GM18861 (cell line): ENCODE data around the gene SLC38A2.
A peak's percentile ranks its signal among the peaks of the same experiment; 100 is the strongest.

Experiments
- ATAC-seq: cut with Tn5 transposase; IDR thresholded peaks from one replicate; pipeline ENCODE4 v1.9.1; 2021; ENCODE audit not compliant: unreplicated experiment

The SLC38A2 gene

GRCh38 chr12:46376579-46376978, 4.0 kb upstream of the SLC38A2 start:
- ATAC-seq: no peak

GRCh38 chr12:46374711-46375110, 2.1 kb upstream of the SLC38A2 start:
- ATAC-seq: no peak

DNA sequence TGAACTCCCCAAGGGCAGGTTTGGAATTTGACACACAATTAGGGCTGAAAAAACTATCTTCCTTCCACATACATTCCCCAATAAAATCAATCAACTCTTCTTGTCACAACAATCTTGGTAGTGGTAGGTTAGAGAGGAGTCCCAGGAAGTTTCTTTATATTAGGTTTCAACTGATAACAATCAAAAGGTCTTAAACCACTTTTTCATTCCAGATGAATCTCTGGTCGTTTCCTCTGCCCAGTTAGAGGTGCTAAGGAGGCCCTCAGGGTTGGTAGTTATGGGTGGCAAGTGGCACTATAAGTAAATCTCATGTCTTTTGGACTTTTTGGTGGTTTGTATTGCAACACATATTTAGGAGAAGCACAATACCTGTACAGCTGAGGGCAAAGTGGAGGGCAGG, 1.7 kb upstream of the SLC38A2 start:
- no peak for ATAC-seq

DNA sequence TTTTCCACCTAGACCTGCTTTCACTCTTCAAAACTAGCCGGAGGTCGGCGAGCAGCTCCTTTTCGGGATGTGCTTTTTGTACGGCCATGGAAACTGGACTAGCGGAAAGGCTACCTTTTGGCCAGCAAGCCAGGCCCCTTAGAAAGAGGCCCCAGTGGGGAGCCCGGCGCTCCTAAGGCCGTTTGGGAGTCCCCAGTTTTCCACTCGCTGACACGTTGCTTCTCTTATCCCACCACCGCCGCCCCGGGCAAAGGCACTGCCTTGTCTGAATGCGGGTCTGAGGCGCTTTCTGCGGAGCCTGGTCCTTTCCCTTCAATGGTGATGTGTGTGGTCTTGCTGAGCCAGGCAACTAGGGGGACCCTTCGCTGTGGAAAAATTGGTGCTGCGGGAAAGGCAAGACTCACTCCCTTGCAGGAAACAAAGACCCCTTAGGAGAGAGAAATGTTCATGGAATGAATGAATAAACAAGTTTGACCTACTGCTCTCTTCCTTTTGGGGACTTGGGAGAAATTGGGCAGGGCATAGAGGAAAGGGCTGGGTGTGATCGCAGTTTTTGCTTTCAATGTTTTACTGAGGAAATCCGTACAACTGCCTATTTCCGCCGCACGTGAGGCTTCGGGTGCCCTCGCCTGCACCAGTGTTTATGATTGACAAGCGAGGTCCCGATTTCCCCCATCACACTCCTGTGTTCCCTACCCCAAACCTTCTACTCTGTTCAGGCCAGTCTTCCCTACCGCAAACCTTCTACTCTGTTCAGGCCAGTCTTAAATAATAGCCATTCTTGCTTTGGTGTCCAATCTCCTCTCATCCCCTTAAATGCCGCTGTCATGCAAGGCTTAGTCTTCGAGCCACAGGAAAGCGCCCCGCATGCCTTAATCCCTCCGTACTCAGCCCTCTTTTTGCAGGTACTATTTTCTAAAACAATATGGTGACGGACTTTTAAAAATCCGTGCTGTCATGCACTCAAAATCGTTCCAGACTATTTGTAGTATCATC, 1.0 kb upstream of the SLC38A2 start:
- ATAC-seq: no peak

DNA sequence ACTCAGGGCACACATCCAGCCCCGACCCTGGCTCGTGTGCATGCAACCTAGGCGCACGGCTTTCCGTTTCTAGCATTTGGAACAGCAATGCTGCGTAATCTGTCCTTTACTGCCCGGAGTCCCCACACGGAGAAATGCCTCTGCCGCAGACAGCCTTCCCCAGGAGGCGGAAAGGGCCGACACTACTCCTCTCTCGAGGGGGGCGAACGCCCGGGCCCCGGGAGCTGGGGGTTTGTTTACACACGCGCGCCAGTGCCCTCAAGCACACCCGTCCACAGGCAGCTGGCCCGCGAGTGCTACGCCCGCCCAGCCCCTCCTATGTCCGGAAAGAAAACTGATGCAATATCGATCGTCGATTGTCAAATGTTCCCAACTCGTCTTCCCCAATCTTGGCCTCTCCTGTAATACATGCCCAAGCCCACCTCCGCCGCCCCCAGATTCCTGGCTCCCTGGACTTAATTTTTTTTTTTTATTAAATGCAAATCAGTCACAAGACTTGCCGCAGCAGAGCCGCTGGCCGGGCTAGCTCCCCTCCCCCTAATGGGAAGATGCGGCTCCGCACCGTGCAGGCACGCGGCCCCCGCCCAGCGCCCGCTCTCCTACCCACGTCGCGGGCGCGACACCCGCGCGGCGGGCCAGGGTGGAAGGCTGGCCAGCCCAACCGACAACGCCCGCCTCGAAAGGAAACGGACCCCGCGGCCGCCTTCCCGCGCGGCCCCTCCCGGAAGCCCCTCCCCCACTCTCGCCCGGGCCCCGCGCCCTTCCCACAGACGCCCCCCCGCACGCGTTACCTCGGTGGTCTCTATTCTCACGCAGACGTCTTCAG, 642 bp downstream of the SLC38A2 start:
- ATAC-seq: peak; percentile 8

DNA sequence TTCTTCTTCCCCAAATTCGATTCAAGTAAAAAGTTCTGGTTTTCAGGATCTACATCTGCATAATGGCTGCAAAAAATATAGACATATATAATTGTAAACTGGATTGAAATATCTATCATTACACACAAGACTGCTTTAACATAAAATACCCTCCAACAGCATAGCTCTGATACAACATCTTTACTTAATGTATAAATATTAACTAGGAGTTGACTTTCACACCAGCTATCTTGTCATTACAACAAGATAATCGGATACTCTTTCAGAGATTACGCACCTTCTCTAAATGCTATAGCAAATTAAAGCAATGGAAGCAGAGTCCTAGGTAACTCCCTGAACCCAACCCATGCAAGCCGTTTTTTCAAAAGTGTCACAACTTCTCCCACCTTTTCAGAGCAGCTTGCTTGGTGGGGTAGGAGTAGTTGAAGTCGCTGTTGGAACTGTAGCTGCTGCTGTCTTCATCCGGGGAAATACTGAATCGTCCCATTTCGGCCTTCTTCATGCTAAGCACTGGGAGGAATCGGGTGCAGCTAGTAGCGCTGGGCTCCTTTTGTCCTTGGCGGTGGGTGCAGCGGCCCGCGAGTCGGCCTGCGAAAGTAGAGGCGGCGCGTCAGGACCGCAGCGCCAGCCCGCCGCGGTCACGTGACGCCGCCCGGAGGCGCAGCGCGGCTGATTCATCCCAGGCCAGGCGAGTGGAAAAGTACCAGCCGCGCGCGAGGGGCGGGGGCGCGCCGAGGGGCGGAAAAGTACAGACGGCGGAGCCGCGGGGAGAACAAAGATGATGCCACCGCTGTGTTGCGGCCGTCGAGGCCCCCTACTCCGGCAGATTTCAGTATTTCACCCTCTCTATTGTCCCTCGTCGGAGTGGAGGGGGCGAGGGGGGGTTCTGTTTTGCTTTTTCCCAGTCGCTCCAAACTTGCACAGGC, 1.5 kb downstream of the SLC38A2 start:
- peak; percentile 47 for ATAC-seq

- ATAC-seq: no peak
Measured at GRCh38 chr12:46370380-46370734, 2.2 kb downstream of the SLC38A2 start.

DNA sequence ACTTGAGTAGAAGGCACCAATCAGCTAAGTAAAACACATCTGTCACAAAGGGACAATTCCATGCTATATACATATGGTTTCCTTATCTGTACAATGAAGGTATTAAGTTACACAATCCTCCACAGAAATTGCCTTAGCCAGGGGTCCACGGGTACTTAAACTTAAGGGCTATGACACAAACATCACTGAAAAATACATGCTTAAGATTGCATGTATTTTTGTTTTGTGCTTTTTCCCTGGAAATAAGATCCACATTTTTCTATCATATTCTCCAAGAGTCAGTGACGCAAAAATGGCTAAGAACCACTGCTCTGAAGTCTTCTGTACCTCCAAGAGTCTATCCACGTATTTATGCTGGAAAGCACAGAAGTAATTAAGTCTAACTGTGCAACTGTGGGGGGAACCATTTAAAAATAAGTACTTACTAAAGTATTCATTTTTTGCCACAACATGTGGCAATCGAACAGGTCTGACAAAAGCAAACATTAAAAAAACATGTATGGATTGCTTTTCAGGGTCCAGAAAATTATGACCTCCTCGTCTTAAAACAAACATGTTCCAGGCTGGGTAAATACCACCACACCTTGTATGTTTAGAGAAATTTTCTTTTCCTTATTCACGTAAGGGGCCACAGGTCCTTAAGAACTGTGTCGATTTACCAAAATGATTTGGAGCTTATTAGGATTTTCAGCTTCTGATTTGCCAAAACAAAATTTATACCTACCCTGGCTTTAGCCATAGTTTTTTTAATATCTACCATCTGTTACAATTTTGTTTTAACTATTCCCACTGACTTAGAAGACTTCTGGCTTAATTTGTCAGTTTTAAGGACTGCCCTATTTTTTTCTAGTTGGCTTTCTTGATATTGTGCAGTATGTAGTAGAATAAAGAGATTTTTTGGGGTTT, 2.8 kb downstream of the SLC38A2 start:
- no peak for ATAC-seq

DNA sequence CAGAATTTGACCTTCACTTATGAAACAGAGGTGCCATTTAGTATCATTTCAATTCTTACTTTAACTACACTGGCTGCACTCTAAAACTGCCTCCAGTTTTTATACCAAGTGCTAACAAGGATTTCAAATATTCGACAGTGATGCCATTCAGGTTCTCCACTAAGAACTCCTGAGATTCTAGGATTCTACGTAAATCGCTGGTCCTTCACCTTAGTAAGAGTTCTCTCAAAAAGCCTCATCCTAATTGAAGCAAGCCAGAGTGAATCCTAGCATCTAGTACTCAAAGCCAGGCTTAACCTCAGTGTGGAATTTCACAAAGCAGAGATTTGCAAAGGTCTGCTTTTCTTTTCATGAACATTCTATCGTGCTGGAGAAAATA, 3.5 kb downstream of the SLC38A2 start:
- ATAC-seq: no peak

GRCh38 chr12:46368684-46369083, 3.9 kb downstream of the SLC38A2 start:
- no peak for ATAC-seq

GRCh38 chr12:46368138-46368537, 4.4 kb downstream of the SLC38A2 start:
- no peak for ATAC-seq

GRCh38 chr12:46367351-46368029, 5.1 kb downstream of the SLC38A2 start:
- ATAC-seq: no peak

DNA sequence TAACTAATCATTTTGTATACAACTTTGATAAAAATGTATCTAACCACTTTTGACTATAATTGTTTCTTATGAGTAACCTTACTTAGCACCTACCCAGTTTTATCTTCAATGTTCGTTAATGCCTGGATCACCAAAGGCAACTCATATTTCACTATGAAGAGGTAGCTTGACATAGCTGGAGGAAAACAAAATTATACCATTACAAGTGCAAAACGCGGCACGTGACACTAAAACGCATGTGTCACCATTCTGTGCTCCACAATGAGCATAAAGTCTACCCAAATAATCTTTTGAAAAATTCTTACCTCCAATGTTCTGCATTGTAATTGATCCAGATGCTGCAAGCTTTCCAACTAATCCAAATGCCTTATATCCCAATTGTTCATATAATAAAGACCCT, 5.8 kb downstream of the SLC38A2 start:
- ATAC-seq: no peak

DNA sequence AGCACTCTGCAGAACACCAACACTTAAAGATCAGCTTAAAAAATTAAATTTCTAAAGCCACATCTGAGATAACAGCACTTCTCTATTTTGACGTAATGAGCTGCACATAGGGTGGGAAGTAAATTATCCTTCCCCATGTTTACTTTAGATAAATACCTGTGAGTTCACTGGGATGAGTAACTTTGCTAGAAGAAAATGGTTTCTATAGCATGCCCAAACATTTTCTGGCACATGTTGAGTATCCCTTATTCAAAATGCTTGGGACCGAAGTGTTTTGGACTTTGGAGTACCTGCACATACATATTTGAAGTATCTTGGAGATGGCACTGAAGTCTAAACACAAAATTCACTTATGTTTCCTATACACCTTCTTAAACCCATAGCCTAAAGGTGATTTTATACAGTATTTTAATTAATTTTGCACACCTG, 6.6 kb downstream of the SLC38A2 start:
- no peak for ATAC-seq

DNA sequence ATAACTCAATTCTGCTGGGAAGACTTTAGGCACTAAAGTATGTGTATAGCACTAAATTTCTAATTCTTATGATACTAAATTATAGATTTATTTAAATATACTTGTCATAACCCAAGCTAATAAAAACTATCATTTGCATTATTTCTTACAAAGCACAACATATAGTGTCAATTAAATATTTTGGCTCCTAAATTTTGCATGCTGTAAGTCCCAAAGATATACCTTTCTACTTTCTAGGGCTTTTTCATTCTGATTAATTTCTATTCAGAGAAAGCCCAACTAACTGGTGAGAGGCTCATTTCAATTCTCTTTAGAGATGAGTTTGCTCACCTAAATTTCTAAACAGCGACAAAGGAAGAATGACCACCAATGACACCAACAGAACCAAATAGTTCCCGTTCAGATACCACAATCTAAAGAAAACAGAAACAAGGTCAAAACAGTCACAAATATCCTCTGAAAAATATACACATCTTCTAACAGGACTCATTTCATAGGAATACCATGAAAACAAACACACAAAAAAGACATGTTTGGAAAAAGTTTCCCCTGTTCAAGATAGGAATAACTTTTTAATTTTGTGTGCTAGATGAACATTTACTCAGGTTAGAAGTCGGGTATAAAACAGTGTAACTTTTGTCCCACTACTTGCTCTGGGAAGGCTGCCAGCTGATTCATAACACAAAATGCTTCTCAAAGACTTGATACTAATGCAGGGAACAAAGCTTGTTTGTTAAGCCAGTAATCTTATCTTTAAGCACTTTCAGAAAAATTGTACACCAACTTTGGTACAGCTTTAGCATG, 7.6 kb downstream of the SLC38A2 start:
- no peak for ATAC-seq

GRCh38 chr12:46364300-46364696, 8.3 kb downstream of the SLC38A2 start:
- no peak for ATAC-seq

- ATAC-seq: no peak
Measured at GRCh38 chr12:46363582-46364299, 8.8 kb downstream of the SLC38A2 start.
